Sciatic nerve (tissue), 2 donors: ENCODE results near the gene RASGRF1. TPM values are rescaled to one million over a fixed set of nuclear protein-coding genes. Genes with fewer than 3 reads are reported as not detected.
"Not testable (repeated sequence)": the region's sequence is repeated elsewhere in the genome, so short reads cannot be mapped to it uniquely, and the experiment has no call there.

ENCODE experiments used
- ATAC-seq: fragments of 200-7000 bp; cut with Tn5 transposase; one replicate; pipeline ENCODE4 v1.9.1; 2020; ENCODE audit warnings: mild to moderate bottlenecking, moderate library complexity
- DNase-seq: peaks from one replicate; pipeline ENCODE4 v3.0.0-alpha.2; 2020; ENCODE audit warnings: low spot score
- intact Hi-C: fragments of 100-400 bp; cut with DNase I; formaldehyde crosslinking; loops from one replicate; pipeline ENCODE4 v1.14.2; 2022
- total RNA-seq: library from RNA; stranded (reverse); fragmentation: NEBNext Ultra II Directional; extraction: Animal tissue kit (Norgen Biotek cat#: 25700); gene quantifications from one replicate; pipeline ENCODE4 v1.2.1, GENCODE V29; 2021
- donor health status: DM: no; HTN: no; CAD: no.
- donor health status: DM: no; HTN: no; CAD: no.

RASGRF1 gene
- total RNA-seq, 1 donor from 2014 or later, result 3.0 TPM

DNA sequence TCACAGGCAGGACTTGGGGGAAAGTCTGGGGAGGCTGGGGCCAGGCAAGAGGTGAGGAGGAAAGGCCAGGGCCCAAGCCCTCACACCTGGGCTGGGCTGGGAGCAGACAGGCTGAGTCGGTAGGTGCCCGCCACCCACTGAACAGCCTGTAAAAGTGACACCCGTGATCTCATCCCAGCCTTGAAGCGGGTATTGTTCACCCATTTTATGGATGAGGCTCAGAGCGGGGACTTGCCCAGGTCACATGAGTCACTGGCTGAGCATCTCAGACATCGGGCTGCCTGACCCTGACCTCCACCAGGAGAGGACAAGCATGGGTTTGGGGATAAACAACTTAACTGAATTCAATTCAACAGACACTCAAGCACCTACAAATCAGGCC lies 93.7 kb downstream of the RASGRF1 start:
- DNase-seq, result no peak
- intact Hi-C loops, result no loop called here
- ATAC-seq, result no peak

- no peak for ATAC-seq
- no peak for DNase-seq
- intact Hi-C loops, result no loop called here
These were observed 94.4 kb downstream of the RASGRF1 start for GRCh38 chr15:78995921-78996893.

DNA sequence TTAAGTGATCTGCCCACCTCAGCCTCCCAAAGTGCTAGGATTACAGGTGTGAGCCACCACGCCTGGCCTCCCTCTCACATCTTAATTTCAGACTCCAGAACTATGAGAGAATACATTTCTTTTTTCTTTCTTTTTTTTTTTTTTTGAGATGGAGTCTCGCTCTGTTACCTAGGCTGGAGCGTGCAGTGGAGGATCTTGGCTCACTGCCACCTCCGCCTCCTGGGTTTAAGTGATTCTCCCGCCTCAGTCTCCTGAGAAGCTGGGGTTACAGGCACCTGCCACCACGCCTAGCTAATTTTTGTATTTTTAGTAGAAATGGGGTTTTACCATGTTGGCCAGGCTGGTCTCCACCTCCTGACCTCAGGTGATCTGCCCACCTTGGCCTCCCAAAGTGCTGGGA lies 95.4 kb downstream of the RASGRF1 start:
- DNase-seq, intact Hi-C loops, ATAC-seq: not testable (repeated sequence)

DNA sequence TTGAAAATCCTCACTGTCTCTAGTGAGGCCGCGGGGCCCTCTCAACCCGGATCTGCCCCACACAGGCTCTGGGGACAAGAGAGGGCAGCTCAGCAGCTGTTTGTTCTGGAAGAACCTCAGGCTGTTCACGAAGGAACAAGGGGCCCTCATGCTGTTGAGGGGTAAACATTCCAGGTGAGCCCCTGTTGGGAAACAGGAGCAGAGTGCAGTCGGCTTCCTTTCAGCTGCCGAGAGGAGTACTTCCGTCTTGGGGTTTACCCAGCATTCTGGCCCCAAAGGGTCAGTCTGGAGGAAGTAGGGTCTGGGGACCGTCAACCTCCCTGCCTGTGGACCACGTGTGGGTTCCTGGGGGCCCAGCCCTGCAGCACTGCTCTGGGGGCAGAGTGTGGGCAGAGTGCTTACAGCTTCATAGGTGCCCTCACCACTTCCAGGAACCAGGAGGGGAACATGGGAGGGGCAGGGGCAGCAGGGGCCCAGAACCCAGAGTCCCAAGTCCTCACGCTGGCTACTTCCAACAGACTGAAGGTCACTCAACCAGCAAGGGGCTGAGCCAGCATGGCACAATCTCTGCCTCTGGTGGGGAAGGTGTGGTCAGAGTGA lies 96.5 kb downstream of the RASGRF1 start:
- ATAC-seq (no peak), DNase-seq (no peak)
- intact Hi-C loops, result no loop called here

DNA sequence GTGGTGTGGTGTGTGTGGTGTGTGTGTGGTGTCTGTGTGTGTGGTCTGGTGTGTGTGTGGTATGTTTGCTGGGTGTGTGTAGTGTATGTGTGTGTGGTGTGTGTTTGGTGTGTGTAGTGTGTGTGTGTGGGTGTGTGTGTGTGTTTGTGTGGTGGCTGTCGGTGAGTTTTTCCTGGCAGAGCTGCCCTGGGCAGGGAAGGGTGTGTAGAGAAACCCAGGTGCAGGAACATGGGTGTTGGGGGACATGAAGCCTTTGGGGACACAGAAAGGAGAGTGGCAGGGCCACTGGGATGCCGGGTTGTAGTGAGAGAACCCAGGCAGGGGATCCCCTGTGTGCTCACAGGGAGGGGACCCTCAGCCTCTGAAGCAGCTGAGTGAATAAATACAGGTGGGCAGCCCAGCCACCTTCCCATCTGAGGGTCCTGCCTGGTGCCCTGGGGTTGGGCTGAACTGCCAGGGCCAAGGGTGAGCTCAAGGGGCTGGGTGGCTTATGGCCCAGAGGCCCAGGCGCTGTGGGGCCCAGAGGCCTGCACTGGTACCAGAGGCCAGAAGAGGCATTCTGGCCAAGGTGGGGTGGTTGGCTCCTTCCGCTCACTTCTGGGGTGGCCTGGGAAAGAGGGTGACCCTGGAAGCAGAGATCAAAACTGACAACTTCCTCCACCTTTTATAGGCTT lies 97.2 kb downstream of the RASGRF1 start:
- intact Hi-C loops, result no loop called here
- ATAC-seq, result no peak
- DNase-seq, result no peak

GRCh38 chr15:78992416-78993256 lies 97.9 kb downstream of the RASGRF1 start:
- DNase-seq (no peak), ATAC-seq (peak; percentile 23)
- intact Hi-C loops, result no loop called here

- intact Hi-C loops, result no loop called here
- no peak for ATAC-seq
- no peak for DNase-seq
These were observed 98.7 kb downstream of the RASGRF1 start for GRCh38 chr15:78991879-78992278.

- ATAC-seq (no peak), DNase-seq (no peak)
- intact Hi-C loops, result no loop called here
These were observed 99.1 kb downstream of the RASGRF1 start for GRCh38 chr15:78991476-78991875.

GRCh38 chr15:78990278-78990677 lies 100.3 kb downstream of the RASGRF1 start:
- ATAC-seq (no peak), DNase-seq (no peak)
- intact Hi-C loops, result no loop called here

DNA sequence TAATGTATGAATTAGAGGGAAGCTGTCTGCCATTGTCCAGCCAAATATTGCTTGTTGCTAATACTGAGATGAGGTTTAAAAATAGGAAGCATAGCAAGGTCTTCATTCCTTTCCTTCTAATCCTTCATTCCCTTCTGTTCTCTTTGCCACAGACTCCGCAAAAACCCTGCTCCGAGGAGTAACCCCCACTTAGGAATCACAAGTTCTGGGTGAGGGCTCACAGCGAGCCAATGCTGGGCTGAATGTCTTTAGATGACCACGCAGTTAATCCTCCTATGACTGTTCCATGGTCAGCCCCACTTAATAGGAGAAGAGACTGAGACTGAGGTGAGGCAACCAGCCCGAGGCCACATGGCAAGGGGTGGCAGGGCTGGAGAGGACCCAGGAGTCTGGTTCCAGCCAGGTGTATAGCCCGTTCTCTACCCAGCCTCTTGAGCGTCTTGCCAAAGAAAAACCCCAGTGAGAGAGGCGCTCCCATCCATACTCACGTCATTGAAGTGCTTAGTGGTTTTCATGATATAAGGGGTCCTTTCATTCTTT lies 100.8 kb downstream of the RASGRF1 start:
- DNase-seq (no peak), ATAC-seq (no peak)
- intact Hi-C loops, result no loop called here

GRCh38 chr15:78988361-78988911 lies 102.1 kb downstream of the RASGRF1 start:
- DNase-seq (peak; percentile 84), ATAC-seq (peak; percentile 92)
- intact Hi-C loops, result no loop called here

DNA sequence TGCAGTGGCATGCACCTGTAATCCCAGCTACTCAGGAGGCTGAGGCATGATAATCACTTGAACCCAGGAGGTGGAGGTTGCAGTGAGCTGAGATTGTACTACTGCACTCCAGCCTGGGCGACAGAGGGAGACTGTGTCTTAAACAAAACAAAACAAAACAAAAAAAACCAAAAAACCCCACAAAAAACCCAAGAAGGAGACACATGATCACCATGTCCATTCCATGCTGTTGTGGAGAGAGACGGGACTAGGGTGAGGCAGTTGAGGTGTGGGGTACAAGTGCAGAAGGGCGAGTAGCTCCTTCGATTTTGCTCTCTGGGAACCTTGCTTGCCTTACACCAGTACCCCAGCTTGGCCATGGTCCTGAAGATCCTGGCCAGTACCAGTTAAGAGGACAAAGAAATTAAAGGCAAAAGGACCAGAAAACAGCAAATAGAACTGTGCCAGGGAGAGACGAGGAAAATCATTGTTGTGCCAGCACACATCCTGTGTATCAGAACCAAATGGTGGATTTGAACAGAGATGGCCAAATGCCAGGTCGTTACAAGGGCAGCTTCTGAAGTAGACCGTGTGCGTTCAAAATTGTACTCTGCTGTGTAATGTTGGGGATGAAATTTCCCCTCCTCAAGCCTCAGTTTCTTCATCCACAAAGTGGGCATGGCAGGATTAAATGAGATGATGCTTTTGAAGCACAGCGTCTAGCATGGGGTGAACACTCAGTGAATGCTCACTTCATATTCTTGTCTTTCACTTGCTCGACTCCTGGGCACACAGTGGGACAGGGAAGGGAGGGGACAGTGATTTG lies 102.8 kb downstream of the RASGRF1 start:
- ATAC-seq (no peak), DNase-seq (no peak)
- intact Hi-C loops, result no loop called here

DNA sequence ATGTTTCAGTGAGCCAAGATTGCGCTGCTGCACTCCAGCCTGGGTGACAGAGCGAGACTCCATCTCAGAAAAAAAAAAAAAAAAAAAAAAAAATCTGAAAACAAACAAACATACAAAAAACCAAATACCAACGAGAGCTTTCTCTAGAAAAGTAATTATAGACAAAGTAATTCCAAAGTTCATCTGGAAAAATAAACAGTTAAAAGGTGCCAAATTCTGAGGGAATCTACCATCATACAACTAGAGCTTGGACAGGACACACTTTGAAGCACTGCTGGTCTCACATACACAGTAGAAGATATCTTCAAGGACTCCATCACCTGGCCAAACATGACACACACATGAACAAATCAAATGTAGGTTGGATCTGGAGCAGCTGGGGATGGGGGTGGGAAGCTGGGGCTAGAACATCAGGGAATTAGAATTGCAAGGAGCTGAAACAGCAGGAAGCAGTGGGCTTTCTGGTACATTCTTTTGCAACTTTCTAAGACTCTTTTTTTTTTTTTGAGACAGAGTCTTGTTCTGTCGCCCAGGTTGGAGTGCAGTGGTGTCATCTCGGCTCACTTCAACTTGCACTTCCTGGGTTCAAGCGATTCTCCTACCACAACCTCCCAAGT lies 104.6 kb downstream of the RASGRF1 start:
- intact Hi-C loops, result no loop called here
- DNase-seq (no peak), ATAC-seq (no peak)

DNA sequence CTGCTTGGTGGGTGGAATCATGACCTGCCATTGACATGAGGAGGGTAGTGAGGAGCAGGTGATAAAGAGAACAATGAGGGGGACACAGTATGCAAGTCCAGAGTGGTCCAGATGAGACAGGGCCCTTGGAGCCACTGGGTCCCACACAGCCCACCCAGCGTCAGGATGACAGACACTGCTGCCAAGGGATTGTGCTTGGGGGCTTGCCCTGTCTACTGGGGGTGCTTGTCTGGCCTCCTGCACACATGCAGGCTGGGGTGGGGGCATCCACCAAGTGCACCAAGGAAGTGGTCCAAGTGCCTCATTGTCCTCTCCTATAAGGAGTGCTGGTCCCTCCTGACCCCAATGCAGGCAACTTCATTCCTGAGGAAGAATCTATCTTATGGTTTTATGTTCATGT lies 106.5 kb downstream of the RASGRF1 start:
- intact Hi-C loops, result no loop called here
- ATAC-seq (no peak), DNase-seq (no peak)

DNA sequence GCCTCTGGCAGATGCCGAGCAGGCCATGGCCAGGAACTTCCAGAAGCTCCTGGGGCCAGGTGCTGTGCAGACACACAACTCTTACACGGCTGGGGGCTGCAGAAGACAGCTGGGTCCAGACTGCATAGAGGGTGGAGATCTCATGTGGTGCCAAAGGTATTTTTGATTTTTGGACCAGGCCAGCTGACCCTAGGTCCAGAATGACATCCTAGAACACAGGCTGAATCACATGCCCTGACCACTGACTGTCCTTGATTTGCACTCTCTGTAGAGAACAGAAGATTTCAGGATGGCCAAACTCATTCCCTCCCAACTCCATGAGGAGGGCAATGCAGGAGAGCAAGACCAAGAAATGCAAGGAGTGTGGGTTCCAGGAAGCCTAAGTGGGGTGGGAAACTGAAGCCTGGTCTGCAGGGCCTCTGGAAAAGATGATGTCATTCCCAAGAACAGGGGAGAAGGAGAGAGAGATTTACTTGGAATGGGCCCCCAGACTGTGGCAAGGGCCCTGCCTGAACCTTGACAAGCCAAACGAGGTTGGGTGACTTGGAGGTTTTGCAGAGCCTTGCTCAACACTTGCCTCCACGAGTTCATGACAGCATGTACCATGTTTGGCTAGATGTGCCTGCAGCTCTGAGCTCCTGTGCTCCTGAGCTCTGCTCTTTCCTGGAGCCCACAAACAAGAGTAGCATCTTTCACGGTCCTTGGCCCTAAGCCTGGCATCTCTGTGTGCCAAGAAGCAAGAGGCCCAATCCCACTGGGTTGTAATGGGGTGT lies 107.2 kb downstream of the RASGRF1 start:
- intact Hi-C loops, result no loop called here
- peak; percentile 55 for ATAC-seq
- DNase-seq, result no peak

GRCh38 chr15:78982736-78983135 lies 107.8 kb downstream of the RASGRF1 start:
- no peak for DNase-seq
- intact Hi-C loops, result no loop called here

More at GRCh38 chr15:78982736-78983135, 107.8 kb downstream of the RASGRF1 start:
- ATAC-seq, result peak; percentile 30
